Measurements from ENCODE around the gene TRIP4.

DNA sequence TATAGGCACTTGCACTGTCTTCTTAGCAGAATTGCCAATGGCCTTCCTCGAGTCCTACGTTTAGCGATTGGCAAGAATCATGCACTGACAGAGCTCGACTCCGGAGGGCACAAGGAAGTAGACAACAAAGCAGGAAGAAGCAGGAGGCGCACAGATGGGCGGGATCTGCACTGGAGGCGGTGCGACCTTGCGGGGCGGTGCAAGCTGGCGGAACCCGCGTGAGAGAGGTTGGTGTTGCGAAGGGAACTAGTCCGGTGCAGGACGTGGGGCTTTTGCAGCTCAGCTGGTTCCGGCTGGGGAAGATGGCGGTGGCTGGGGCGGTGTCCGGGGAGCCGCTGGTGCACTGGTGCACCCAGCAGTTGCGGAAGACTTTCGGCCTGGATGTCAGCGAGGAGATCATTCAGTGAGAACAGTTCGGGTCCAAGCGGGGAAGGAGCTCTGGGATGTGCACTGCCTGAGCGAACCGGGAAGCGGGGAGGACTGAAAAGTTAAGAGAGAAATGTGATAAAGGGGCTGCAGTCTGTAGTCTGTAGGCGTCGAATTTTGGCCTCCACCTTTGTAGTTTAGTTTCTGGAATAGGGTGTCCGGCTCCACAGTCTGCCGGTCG lies at the start of gene TRIP4:
- TF ChIP-seq EZH2 (IDR thresholded peaks at IDR 0.05; ENCODE audit: borderline replicate concordance, low read depth, low read length) (no peak), NR1H2 (CRISPR knock-in tag; IDR thresholded peaks at IDR 0.05) (0 out of 2 replicates have a peak, but pooled peaks have one; percentile 86), PYGO2 (tag; IDR thresholded peaks at IDR 0.05) (no peak)
- TF ChIP-seq, protein P1, sequence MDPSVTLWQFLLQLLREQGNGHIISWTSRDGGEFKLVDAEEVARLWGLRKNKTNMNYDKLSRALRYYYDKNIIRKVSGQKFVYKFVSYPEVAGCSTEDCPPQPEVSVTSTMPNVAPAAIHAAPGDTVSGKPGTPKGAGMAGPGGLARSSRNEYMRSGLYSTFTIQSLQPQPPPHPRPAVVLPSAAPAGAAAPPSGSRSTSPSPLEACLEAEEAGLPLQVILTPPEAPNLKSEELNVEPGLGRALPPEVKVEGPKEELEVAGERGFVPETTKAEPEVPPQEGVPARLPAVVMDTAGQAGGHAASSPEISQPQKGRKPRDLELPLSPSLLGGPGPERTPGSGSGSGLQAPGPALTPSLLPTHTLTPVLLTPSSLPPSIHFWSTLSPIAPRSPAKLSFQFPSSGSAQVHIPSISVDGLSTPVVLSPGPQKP (CRISPR knock-in tag; IDR thresholded peaks at IDR 0.05): no peak

Measured in K562 (cell line).